Measurements from ENCODE around the gene ARHGEF39.

DNA sequence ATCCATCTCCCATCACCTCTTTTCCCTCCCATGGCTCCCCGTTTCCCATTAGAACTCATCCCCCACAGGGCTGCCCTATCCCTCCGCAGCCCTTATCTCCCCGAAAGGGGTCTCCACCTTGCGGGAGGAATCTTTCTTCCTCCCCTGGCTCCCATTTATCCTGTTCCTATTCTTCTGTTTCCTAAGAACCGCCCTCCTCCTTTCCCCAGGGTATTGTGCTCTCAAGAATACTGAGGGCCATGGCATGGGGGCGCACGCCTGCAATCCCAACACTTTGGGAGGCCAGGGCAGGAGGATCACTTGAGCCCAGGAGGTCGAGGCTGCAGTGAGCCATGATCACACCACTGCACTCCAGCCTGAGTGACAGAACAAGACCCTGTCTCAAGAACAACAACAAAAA is 47.4 kb downstream of the ARHGEF39 start:
- no peak for TF ChIP-seq CTCF (IDR thresholded peaks at IDR 0.05)
- TF ChIP-seq POLR2A (IDR thresholded peaks at IDR 0.05): no peak
- no peak for TF ChIP-seq POLR2AphosphoS5 (IDR thresholded peaks at IDR 0.05)
